PC-9 (cell line): ENCODE measurements around the gene FAM174C.

ENCODE experiments used
- CTCF ChIP-seq: fragments of 200-600 bp; sonication (generic); conservative IDR thresholded peaks from 2 replicates; pipeline ENCODE4 v1.6.1; 2017; ENCODE audit warnings: mixed run types, antibody characterized with exemption, mild to moderate bottlenecking, moderate library complexity
- EZH2 ChIP-seq: fragments of 200-600 bp; sonication (generic); IDR thresholded peaks from 2 replicates; pipeline ENCODE4 v1.8.0; 2017; ENCODE audit warnings: antibody characterized with exemption, low read depth

GRCh38 chr19:1231729-1232637 is 43.3 kb upstream of the FAM174C start:
- TF ChIP-seq CTCF (no peak), EZH2 (no peak)
